HG02642 (cell line): ENCODE data around the gene COL20A1.

ENCODE experiments used
- ATAC-seq: cut with Tn5 transposase; IDR thresholded peaks from one replicate; pipeline ENCODE4 v1.9.1; 2021; ENCODE audit warnings: mild to moderate bottlenecking; ENCODE audit not compliant: unreplicated experiment, poor library complexity

Gene COL20A1

DNA sequence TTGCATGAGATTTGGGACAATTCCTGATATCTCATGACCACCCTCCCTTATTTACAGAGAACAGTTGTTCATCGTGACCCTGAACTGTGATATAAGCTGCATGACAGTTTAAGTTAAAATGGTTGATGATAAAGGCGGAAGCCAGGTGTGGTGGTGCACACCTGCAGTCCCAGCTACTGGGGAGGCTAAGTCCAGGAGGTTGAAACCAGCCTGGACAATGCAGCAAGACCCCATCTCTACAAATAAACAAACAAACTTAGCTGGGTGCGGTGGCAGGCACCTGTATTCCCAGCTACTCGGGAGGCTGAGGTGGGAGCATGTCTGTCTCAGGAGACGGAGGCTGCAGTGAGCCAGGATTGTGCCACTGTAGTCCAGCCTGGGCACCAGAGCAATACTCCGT is 24.1 kb downstream of the COL20A1 start:
- ATAC-seq, result no peak

DNA sequence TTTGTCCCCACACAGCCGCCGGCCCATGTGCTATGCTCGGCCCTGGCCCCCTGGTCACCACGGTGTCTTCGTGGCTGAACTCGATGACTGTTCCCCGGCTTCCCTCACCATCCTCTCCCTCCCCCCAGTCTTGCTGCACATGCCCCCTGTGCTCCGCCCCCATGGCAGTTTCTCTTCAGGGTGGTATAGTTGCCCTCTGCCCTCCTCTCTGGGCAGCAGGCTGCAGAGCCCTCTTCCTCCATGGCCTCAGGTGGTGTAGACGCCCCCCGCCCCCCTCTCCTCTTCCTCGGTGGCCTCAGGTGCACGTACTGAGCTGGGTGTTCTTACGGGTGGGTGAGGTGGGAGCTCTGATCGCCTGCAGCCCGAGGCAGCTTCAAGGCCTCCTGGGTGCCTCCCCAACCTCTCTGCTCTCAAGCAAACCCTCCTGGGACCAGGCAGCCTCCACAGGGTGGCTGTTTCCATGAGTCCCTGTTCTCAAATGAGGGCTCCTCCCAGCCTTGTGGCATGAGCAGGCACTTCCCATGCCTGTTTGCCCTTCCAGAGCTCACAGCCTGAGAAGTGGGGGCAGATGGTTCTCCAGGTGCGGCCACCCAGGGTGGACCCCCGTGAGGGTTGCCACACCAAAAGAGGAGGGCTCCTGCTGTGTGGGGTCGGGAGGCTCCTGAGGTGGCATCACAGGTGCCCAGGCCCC is 24.8 kb downstream of the COL20A1 start:
- no peak for ATAC-seq

DNA sequence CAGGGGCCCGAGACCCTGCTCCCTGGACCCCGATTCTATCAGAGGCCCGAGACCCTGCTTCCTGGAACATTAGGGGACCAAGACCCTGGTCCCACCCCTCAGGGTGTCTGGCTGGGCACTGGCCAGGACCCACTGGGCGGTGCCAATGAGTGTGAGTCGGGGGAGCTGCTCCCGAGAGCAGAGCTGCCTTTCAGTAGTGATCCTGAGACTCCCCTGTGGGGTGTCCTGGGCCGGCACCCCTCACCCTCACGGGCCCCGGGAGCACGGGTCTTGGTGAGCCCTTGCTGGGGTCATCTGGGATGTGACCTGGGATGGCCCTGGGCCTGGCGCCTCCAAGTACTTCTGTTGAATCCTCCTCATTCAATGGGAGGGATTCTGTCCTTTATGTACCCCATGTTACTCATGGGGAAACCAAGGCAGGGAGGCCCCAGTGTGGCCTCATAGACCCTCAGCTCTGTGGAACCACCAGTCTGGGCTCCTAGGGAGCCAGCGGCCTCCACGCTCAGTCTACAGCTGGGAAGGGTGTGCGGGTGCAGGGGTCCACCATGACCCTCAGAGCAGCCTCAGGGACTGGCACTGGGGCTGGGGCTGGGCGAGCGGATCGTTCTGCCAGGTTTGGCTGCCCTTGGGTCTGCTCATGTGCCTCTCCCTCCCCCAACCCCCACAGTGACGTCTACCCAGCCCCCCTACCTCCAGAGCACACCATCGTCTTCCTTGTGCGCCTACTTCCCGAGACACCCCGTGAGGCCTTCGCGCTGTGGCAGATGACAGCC is 25.6 kb downstream of the COL20A1 start:
- ATAC-seq, result no peak

DNA sequence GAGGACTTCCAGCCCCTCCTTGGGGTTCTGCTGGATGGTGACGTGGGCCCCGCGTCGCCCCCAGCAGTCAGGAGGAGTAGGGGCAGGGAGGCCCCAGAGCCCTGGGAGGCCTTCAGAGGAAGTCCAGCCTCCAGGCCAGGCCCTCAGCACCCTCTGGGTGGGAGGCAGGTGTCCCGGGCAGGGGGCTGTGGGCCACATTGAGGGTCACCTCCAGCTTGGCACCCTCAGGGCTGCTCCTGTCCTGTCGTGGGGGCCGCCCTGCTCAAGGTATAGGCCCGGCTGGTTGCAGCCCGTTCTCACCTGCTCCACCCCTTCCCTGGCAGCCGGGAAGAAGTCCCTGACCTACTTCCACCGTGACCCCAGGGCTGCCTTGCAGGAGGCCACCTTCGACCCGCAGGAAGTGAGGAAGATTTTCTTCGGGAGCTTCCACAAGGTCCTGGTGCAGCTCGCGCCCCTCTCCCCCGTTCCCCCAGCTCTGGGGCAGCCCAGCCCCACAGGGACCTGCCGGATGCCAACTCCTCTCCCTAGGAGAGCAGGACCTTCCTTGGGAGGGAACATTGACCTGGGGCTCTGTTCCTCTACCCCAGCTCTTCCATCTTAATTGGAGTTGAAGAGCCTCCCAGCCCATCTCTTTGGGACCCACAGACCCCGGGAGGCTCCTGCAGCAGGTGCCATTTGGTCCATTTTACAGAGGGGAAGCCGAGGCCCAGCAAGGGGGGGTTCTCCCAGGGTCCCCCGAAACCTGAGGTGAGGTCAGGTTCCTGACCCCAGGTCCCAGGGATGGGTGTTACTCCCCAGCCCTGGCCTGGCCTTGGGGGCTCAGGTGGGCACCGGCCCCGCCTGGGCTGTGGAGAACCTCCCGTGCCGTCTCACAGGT is 26.4 kb downstream of the COL20A1 start:
- no peak for ATAC-seq

DNA sequence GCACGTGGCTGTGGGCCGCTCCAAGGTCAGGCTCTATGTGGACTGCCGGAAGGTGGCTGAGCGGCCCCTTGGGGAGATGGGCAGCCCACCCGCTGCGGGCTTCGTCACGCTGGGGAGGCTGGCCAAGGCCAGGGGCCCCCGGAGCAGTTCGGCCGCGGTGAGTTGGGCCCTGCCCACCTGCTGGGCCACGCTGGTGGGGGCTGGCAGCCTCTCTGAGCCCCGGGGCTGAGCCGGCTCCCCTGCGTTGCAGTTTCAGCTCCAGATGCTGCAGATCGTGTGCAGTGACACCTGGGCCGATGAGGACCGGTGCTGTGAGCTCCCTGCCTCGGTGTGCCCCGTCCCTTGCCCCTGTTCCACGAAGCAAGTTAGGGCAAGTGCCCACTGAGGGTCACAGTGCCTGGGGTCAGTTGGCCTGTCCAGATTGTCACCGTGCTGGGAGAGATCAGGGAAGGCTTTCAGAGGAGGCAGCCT is 27.1 kb downstream of the COL20A1 start:
- ATAC-seq, result no peak

DNA sequence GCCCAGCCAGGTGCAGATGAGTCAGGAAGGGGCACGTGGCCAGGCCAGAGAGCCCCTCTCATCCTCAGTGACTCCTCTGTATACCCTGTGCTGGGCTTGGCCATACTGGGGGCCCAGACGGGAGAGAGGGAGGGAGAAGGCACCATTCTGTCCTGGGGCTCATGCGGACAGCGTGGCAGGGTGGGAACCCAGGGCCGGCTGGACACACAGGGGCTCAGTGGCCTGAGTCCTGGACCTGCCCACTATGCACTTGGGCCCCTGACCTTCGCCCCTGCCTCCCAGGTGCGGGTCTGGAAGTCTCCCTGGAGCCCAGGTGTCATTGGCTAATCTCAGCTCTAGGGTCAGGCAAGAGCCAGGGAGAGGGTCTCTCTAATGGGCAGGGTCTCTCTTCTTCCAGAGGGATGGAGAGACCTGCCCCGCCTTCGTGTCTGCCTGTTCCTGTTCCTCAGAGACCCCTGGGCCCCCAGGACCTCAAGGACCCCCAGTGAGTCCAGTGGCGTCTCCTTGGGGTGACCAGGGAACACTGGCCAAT is 27.7 kb downstream of the COL20A1 start:
- ATAC-seq, result no peak

DNA sequence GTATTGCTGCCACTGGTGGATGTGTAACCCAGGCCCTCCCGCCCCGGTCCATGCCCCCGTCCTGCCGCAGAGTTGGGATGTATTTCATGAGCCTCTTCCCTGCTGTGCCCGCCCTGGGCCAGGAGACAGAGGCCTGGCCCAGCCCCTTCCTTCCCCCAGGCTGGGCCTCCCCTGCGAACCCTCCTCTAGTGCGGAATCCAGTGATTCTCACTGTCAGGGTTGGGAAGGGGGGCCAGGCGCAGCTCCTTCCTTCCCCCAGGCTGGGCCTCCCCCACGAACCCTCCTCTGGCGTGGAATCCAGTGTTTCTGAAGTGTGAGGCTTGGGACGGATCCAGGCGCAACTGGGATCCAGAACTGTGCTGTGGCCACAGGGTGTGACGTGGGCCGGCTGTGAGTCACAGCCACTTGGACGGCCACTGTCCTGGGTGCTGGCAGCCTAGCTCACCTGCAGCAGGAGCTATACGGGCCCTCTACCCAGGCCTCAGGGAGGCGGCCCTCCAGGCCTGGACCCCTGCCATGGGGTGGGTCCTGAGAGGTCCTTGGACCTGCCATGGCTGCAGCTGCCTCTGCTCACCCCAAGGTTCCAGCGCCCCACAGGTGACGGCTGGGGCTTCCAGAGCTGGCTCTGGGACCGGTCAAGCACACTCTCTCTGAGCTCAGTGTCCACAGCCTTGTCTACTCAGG is 28.3 kb downstream of the COL20A1 start:
- no peak for ATAC-seq

DNA sequence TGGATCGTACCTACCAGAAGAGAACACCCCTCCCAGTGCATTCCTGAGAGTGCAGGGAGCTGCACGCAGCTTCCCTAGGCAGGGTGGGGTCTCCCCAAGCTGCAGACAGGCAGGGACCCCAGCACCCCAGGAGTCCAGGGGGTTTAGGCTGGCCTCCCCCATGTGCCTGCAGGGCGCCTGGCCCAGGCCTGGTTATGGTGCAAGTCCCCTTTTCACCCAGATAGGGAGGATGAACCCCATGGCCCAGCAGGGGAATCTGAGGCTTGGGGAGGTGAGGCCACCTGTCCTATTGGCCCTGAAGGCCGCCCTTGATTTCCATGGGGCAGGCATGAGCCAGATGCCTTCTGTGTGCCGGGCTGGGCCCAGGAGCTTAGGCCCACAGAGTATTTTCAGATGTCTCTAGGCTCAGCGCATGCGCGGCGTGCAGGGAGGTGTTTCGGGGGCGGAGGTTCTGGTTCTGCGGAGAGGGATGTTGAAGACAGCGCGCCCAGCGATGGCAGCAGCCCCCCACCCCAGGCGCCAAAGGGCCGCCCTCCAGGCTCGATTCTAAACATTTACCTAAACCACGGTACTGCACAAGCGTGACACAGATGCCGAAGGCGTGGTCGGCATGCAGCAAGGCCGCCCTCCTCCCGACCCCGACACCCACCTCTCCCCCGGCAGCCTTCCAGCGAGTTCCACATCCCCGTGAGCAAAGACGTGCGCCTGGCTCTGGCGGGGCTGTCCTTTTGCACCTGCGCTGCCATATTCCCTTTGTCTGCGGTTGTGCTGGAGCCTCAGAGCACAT is 29.4 kb downstream of the COL20A1 start:
- no peak for ATAC-seq

DNA sequence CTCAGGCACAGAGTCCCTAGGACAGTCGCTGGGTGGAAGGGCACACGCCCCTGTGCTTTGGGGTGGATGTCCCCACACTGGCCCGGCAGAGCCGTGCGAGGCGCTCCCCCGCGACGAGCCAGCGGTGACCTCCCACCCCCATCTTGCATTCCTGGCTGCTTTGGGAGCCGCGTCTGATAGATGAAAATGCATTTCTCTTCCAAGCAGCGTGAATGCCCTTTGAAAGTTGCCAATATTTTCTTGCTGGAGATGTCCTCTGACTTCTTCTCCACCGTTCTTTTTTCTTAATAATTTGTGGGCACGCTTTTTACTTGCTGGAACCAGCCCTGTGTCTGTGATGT is 29.9 kb downstream of the COL20A1 start:
- ATAC-seq, result no peak

DNA sequence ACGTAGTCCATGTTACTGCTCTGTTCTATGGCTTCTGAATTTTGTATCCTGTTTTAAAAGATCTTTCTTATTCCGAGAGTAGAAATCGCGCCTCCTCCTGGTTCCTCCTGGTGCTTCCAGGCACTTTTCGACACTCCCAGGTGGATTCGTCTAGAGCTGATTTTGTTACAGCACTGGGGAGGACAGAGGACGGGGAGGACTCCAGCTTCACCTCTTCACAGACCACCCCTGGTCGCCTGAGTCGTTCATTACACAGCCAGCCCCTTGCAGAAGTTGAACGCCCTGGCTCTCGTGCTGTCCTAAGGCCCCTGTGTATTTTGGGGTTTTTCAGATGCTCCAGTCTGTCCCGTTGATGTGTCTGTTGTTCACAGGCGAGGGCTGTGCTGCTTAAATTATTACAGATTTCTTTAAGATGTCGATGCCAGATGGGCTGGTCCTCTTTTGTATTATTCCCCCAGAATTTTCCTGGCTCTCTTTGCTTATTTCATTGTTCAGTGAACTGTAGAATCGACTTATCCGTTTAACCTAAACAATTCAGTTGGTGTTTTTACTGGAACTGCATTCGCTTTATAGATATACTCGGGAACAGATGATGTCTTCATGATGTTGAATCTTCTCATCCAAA is 30.5 kb downstream of the COL20A1 start:
- no peak for ATAC-seq

DNA sequence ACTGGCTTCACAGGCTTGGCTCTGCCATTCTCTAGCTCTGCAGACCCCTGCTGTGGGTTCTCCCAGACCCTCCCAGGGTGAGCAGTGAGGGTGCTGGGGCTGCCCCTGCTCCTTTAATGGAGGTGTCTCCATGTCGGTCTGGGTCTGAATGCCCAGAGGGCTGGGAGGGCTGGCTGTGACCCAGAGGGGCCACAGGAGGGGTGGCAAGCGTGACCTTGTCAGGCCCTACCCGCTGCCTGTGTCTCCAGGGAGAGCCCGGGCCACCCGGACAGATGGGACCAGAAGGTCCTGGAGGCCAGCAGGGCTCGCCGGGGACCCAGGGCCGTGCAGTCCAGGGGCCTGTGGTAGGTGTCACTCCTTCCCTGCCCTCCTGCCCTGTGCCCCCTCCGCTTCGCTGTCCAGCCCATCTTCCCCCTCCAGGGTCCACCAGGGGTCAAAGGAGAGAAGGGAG is 32.1 kb downstream of the COL20A1 start:
- ATAC-seq, result no peak

DNA sequence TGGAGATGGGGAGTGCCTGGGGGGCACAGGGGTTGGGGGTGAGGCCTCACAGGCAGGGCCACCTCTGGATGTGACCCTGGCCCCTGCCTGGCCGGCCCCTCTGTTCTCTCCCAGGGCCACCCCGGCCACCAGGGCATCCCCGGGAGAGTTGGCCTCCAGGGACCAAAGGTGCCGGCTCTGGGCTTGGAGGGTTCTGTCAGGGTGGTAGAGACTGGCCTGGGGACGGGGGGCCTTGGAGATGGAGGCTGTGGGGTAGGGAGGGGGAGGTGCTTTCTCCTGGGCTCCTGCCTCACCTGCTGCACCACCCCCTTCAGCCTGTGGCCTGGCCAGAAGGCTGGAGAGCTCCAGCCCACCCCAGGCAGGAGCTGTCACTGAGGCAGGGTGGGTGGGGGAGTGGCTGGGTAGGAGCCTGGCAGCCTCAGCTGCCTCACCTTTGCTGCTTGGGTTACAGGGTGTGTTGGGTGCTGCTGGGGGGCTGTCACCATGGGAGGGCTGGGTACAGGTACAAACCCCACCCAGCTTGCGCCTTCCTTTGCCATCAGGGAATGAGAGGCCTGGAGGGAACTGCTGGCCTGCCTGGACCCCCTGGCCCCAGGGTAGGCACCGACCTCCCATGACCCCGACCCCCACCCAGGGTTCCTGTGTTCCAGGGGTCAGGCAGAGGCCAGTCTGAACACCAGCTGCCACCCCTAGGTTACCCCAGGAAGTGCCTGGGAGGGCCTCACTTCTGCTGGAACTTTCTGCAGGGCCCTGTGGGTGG is 32.7 kb downstream of the COL20A1 start:
- ATAC-seq, result no peak

DNA sequence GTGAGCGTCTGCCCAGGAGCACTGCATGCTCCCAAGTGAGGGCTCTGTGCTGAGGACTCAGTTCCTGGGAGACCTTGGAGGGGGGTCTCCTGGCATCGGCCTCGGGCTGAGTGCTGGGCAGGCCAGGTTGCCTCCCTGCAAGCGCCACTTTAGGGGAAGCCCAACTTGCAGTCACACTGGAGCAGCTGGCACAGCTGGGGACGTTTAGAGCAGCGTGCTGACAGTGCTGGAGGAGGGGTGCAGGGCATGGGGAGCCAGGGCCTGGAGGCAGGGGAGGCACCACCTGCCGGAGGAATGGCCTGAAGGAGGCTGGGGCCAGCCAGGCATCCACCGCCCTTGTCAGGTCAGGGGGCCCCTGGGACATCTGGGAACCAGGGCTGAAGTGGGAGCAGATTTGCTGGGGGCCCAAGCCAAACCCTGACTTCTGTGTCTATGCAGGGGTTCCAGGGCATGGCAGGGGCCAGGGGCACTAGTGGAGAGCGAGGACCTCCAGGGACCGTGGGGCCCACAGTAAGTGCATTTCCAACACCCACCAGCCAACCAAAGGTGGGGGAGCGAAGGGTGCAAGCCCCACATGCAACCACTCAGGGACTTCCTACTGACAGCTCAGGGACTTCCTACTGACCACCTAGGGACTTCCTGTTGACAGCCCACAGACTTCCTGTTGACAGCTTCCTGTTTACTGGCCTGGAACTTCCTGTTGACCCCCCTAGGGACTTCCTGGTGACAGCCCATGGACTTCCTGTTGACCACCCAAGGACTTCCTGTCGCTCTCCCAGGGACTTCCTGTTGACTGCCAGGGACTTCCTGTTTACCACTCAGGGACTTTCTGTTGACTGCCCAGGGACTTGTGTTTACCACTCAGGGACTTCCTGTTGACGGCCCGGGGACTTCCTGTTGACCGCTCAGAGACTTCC is 33.6 kb downstream of the COL20A1 start:
- ATAC-seq, result no peak

DNA sequence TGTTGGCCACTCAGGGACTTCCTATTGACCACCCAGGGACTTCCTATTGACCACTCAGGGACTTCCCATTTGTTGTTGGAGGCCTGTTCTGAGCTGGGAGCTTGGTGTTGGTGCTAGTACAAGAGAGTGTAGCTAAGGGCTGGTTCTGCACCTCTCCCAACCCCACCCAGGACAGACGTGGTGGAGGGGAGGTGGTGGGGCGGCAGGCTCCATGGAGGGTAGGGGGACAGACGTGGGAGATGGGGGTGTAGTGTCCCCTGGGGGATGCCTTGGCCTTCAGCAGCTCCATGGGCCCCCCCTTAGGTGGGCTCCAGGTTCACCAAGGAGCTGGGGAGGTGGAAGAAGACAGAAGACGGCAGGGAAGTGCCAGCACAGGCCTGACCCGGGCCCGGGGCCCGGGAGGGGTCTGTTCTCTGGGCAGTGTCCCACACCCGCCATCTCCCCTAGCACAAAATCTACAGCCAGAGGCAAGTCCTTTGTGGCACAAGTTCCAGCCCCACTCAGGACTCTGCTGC is 34.3 kb downstream of the COL20A1 start:
- no peak for ATAC-seq

DNA sequence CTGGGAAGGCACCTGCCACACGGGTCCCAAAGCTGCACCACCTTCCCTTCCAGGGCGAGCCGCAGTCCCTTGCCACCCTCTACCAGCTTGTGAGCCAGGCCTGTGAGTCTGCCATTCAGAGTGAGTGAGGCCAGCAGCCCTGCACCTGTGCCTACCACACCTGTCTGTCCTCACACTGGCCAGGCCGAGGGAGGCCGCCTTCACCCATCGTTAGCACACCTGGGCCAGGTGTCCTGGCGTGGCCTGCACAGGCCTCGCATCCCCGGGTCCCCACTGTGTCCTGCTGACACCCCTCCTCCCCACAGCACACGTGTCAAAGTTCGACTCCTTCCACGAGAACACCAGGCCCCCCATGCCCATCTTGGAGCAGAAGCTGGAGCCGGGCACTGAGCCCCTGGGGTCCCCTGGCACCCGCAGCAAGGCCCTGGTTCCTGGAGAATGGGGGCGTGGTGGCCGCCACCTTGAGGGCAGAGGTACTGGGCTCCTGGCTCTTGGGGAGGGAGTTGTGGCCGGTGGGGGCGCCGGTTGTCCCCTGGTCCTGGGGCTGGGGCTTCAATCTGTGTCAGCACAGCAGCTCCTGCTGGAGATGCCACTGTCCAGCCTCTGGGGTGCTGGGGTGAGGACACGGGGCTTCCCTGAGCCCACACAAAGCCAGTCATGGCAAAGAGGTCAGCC is 35.2 kb downstream of the COL20A1 start:
- no peak for ATAC-seq

DNA sequence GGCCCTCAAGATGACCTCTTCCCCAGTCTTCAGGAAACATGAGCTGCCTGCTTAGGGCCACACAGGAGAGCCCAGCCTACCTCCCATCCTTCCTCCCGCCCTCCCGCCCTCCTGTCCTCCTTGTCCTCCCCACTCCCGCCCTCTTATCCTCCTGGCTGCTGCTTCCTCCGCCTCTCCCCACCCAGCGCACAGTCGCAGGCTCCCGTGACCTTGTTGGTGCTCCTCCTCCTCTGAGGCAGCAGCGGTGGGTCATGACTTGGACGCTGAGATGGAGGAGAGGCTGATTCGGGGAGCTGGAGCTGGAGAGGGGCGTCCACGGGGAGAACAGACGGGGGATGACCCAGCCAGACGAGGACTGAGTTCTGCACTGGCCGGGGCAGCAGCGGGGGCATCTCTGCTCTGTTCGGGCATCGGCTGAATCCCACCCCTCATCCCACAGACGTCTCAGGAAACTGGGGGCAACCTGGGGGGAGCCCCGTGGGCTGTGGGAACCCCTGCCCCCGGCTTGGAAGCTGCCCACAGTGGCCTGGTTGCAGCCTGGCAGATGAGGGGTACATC is 35.8 kb downstream of the COL20A1 start:
- ATAC-seq, result no peak
